Activated CD4-positive, alpha-beta T cell treated with anti-CD3 and anti-CD28 coated beads, Interleukin-2, amount 50 U/mL, for 24 hours (primary cell): ENCODE data around the gene TAF13.
A peak's percentile ranks its signal among the peaks of the same experiment; 100 is the strongest.
"Not testable (repeated sequence)": the region's sequence is repeated elsewhere in the genome, so short reads cannot be mapped to it uniquely, and the experiment has no call there.

Experiments used
- DNase-seq, 2 donors: peaks; one replicate each; pipeline ENCODE4 v3.0.0-alpha.2; 2020; ENCODE audit warnings: low read depth in 1 of 2, low spot score in 1 of 2

The TAF13 gene

GRCh38 chr1:109091839-109092193 is 16.0 kb upstream of the TAF13 start:
- DNase-seq = no peak

GRCh38 chr1:109091078-109091838 is 15.5 kb upstream of the TAF13 start:
- no peak for DNase-seq

- DNase-seq = peak; percentile 68 to 85
These were observed 14.6 kb upstream of the TAF13 start, which contains the start of gene TMEM167B for GRCh38 chr1:109090196-109091077. TMEM167B (plus strand) TSS chr1:109090764; CDS start chr1:109090873, 109 bp downstream.

GRCh38 chr1:109089242-109090015 is 13.6 kb upstream of the TAF13 start:
- DNase-seq = no peak

- DNase-seq = no peak
These were observed 9.0 kb upstream of the TAF13 start for GRCh38 chr1:109084563-109085517.

- DNase-seq = no peak
These were observed 8.1 kb upstream of the TAF13 start for GRCh38 chr1:109083923-109084322.

- no peak for DNase-seq
These were observed 7.7 kb upstream of the TAF13 start for GRCh38 chr1:109083501-109083900.

GRCh38 chr1:109080441-109081082 is 4.8 kb upstream of the TAF13 start:
- no peak for DNase-seq

GRCh38 chr1:109079240-109079622 is 3.4 kb upstream of the TAF13 start:
- DNase-seq = no peak

GRCh38 chr1:109078317-109078716 is 2.5 kb upstream of the TAF13 start:
- DNase-seq = no peak

GRCh38 chr1:109069294-109069693 is 6.5 kb downstream of the TAF13 start:
- DNase-seq = no peak

GRCh38 chr1:109067883-109068282 is 7.9 kb downstream of the TAF13 start:
- DNase-seq = no peak

GRCh38 chr1:109065137-109065536 is 10.7 kb downstream of the TAF13 start:
- no peak for DNase-seq

GRCh38 chr1:109061183-109061582 is 14.6 kb downstream of the TAF13 start:
- no peak for DNase-seq

GRCh38 chr1:109060707-109061106 is 15.1 kb downstream of the TAF13 start:
- DNase-seq = no peak

GRCh38 chr1:109059026-109059425 is 16.8 kb downstream of the TAF13 start:
- no peak for DNase-seq

GRCh38 chr1:109056064-109056463 is 19.7 kb downstream of the TAF13 start:
- no peak for DNase-seq

GRCh38 chr1:109052145-109052544 is 23.7 kb downstream of the TAF13 start:
- DNase-seq = not testable (repeated sequence)

- DNase-seq = no peak
These were observed 25.4 kb downstream of the TAF13 start for GRCh38 chr1:109050228-109050995.
